NB4 (cell line): ENCODE measurements around the gene MRC2.

Experiments used
- CTCF ChIP-seq: IDR thresholded peaks from one replicate; pipeline ENCODE4 v1.5.1; 2012; ENCODE audit warnings: low read depth, low read length
- MAX ChIP-seq: IDR thresholded peaks from 2 replicates; pipeline ENCODE4 v1.6.1; 2011; ENCODE audit warnings: low read depth, low read length
- MYC ChIP-seq: IDR thresholded peaks from 2 replicates; pipeline ENCODE4 v1.6.1; 2011; ENCODE audit warnings: low read depth, low read length
- POLR2A ChIP-seq: IDR thresholded peaks from 2 replicates; pipeline ENCODE4 v1.6.1; 2011; ENCODE audit warnings: mild to moderate bottlenecking; ENCODE audit not compliant: insufficient read length; ENCODE audit errors: extremely low read depth

- no peak for TF ChIP-seq POLR2A
- TF ChIP-seq CTCF: no peak
- no peak for TF ChIP-seq MAX
- TF ChIP-seq MYC: no peak
Measured at GRCh38 chr17:62614142-62614541, 13.3 kb upstream of the MRC2 start.
